ENCODE data around the gene MATN4.

Gene MATN4

DNA sequence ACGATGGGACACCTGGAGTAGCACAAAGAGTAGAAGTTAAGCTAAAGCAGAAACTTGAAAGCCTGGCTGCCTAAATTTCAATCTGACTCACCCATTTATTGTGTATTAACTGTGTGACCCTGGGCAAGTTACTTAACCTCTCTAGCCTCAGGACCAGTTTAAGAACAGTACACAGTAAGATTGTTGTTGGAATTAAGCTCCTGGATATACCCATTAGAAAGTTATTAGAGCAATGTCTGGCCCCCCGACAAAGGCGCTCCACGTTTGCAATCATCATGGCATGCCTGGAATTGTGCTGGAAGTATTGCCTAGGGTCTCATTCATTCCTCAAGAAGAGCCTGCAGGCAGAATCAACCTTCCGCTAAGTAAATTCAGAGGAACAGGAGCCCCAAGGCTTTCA, 38.8 kb upstream of the MATN4 start:
- H3K4me3 ChIP-seq (ENCODE audit: extremely low read depth, insufficient read depth, low read length, poor library complexity, severe bottlenecking): peak overlapping the region; percentile 79
- H3K27ac ChIP-seq (ENCODE audit: low read depth, low read length, severe bottlenecking): peak overlapping the region; percentile 43
- H3K36me3 ChIP-seq (ENCODE audit: control insufficient read depth, insufficient read depth, low read length): no peaks in the 10 kb centered on the region
- WGBS, 2 experiments (ENCODE audit: insufficient coverage in 2 of 2): 52 to 54% methylated on average over 2 of the region's 5 CpGs
- no peaks in the 10 kb centered on the region for H3K9me3 ChIP-seq (ENCODE audit: control insufficient read depth, low read length)
- peaks cover 46% of the 10 kb centered on the region for H3K4me1 ChIP-seq (ENCODE audit: control insufficient read depth, insufficient read depth, low read length, poor library complexity, severe bottlenecking)

DNA sequence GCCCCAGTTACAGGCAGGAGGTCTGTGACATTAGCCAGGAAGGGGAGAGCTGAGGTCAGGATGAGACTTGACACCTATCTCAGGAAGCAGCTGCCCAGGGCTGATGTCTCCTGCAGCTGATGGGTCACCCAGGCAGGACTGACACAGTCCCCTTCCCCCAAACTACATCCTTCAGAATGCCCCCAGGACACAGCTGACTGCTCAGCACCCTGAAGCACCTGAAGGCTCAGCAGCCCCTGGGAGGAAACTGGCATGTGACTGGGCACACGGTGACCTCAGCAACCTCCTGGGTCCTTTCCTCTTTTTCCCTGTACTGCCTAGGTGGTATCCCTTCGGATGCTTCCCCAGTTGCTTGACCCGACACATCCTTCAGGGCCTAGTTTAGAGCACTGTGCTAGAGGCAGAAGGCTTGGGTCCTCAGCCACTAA, 38.2 kb upstream of the MATN4 start:
- peaks cover 51% of the 10 kb centered on the region for H3K4me1 ChIP-seq (ENCODE audit: control insufficient read depth, insufficient read depth, low read length, poor library complexity, severe bottlenecking)
- WGBS, 2 experiments (ENCODE audit: insufficient coverage in 2 of 2): 61 to 81% methylated on average over 3 of the region's 3 CpGs
- no peaks in the 10 kb centered on the region for H3K9me3 ChIP-seq (ENCODE audit: control insufficient read depth, low read length)
- H3K27ac ChIP-seq (ENCODE audit: low read depth, low read length, severe bottlenecking): no peak overlapping the region
- H3K36me3 ChIP-seq (ENCODE audit: control insufficient read depth, insufficient read depth, low read length): peaks cover under 1% of the 10 kb centered on the region
- peak overlapping the region; percentile 79 for H3K4me3 ChIP-seq (ENCODE audit: extremely low read depth, insufficient read depth, low read length, poor library complexity, severe bottlenecking)

GRCh38 chr20:45345104-45345936, 37.2 kb upstream of the MATN4 start:
- Histone ChIP-seq H3K4me1 (ENCODE audit: control insufficient read depth, insufficient read depth, low read length, poor library complexity, severe bottlenecking) (peaks cover 59% of the 10 kb centered on the region), H3K4me3 (ENCODE audit: extremely low read depth, insufficient read depth, low read length, poor library complexity, severe bottlenecking) (peak overlapping the region; percentile 79), H3K9me3 (ENCODE audit: control insufficient read depth, low read length) (no peaks in the 10 kb centered on the region), H3K36me3 (ENCODE audit: control insufficient read depth, insufficient read depth, low read length) (peaks cover 10% of the 10 kb centered on the region), H3K27ac (ENCODE audit: low read depth, low read length, severe bottlenecking) (peak overlapping the region; percentile 97)
- 43 to 83% methylated on average over 2 of the region's 9 CpGs for WGBS, 2 experiments (ENCODE audit: insufficient coverage in 2 of 2)

DNA sequence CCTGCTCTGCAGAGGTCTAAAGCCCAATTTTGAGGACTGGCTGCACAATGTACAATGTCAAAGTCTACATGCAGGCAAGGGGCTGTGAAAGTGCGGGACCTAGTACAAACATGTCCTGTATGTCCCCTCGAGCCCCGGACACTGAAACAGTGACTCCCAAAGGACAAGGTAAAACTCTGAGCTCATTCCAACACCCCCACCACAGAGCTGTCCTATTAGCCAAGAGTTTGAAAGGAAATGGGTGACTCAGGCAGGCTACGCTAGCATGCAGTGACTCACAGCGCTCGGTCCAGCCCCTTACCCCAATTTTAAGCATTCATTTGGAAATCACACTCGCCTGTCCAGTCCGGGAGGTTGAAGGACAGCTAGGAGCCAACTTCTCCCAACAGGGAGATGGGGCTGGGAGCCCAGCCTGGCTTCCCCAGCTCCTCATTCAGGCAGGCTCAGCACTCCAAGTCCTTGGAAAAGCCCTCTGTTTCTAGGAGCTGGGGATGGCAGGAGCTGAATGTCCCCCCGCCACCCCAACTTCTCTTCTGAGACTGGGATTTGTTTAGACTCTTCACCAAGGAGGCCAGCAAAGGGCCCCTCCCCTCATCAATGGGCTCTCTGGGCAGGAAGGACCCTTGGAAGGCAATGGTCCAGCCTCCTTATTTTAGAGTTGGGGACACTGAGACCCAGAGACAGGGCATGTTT, 36.2 kb upstream of the MATN4 start:
- 31 to 40% methylated on average over 5 to 7 of the region's 9 CpGs for WGBS, 2 experiments (ENCODE audit: insufficient coverage in 2 of 2)
- H3K27ac ChIP-seq (ENCODE audit: low read depth, low read length, severe bottlenecking): peak overlapping the region; percentile 97
- H3K9me3 ChIP-seq (ENCODE audit: control insufficient read depth, low read length): no peaks in the 10 kb centered on the region
- peak overlapping the region; percentile 79 for H3K4me3 ChIP-seq (ENCODE audit: extremely low read depth, insufficient read depth, low read length, poor library complexity, severe bottlenecking)
- H3K36me3 ChIP-seq (ENCODE audit: control insufficient read depth, insufficient read depth, low read length): peaks cover 20% of the 10 kb centered on the region
- peaks cover 66% of the 10 kb centered on the region for H3K4me1 ChIP-seq (ENCODE audit: control insufficient read depth, insufficient read depth, low read length, poor library complexity, severe bottlenecking)

- peak overlapping the region; percentile 97 for H3K27ac ChIP-seq (ENCODE audit: low read depth, low read length, severe bottlenecking)
- H3K4me1 ChIP-seq (ENCODE audit: control insufficient read depth, insufficient read depth, low read length, poor library complexity, severe bottlenecking): peaks cover 72% of the 10 kb centered on the region
- H3K36me3 ChIP-seq (ENCODE audit: control insufficient read depth, insufficient read depth, low read length): peaks cover 27% of the 10 kb centered on the region
- peak overlapping the region; percentile 79 for H3K4me3 ChIP-seq (ENCODE audit: extremely low read depth, insufficient read depth, low read length, poor library complexity, severe bottlenecking)
- WGBS, 2 experiments (ENCODE audit: insufficient coverage in 2 of 2): 50 to 53% methylated on average over 5 of the region's 6 CpGs
- no peaks in the 10 kb centered on the region for H3K9me3 ChIP-seq (ENCODE audit: control insufficient read depth, low read length)
Measured at GRCh38 chr20:45343532-45344167, 35.6 kb upstream of the MATN4 start.

DNA sequence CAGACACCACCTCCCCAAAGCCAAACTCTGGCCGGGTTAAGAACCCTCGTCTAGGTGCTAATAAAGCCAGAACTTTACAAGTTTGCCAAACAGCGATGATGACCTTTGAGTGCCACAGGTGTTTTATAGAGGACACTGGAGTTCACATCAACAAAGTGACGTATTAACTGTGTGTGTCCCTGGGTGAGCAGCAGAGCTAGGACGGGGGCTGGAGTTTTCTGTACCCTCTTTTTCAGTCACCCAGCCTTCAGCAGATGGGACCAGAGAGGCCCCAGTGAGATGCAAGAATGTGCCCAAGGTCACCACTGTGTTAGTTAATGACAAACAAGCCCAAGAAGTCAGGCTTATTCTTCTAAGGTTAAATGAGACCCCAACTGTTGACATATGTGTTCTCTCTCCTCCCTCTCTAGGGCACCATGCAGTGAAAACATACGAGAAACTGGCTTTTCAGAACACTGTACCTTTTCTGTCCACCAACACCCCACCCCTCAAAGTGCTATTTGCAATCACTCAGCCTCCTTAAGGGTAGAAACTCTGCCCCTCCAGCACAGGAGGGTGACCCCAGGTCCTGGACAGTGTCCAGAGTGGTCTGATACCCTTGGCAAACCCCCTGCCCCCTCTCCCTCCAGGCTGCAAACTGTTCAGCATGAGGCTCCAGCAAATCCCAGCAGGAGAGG, 34.9 kb upstream of the MATN4 start:
- peaks cover 79% of the 10 kb centered on the region for H3K4me1 ChIP-seq (ENCODE audit: control insufficient read depth, insufficient read depth, low read length, poor library complexity, severe bottlenecking)
- peak overlapping the region; percentile 97 for H3K27ac ChIP-seq (ENCODE audit: low read depth, low read length, severe bottlenecking)
- H3K9me3 ChIP-seq (ENCODE audit: control insufficient read depth, low read length): no peaks in the 10 kb centered on the region
- peaks cover 27% of the 10 kb centered on the region for H3K36me3 ChIP-seq (ENCODE audit: control insufficient read depth, insufficient read depth, low read length)
- H3K4me3 ChIP-seq (ENCODE audit: extremely low read depth, insufficient read depth, low read length, poor library complexity, severe bottlenecking): peak overlapping the region; percentile 23
- 31 to 47% methylated on average over 4 to 6 of the region's 6 CpGs for WGBS, 2 experiments (ENCODE audit: insufficient coverage in 2 of 2)

DNA sequence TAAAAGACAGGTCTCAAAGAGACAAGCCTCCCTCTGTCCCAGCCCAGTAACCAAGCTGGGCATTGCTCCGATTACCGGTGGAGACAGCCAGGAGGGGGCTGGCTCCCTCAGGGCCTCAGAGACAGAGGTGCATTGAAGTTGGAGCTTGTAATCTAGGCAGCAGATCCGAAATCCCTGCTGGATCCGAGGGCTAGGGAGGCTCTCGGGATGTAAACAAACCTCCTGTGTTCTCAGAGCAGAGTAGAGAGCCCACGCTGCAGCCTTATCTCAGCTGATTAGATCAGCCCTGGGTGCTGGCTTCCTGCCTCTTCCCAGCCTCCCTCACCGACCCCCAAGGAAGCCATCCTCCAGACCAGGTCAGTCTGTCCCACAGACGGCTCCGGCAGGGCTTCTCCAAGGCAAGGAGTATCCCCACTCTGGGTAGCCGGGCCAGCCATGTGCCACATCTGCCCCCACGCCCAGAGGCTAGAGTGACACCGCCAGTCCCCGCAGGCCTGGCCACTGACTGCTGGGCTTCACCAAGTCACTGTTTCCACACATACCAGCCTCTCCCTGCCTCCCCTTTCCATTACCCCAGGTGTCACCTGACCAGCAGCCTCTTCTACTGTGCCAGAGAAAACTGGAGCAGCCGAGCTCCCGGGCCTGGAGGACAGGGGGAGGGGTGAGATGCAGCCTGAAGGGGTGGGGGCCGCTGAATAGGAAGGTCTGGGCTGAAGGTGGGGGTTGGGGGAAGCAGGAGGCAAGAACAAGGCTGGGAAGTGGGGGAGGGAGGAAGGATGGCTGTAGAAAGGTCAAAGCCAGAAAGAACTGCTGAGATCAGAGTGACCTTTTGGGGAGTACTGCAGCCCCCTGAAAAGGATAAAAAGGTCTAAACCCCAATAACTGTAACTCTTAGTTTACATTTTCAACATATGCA, 34.1 kb upstream of the MATN4 start:
- Histone ChIP-seq H3K9me3 (ENCODE audit: control insufficient read depth, low read length) (no peaks in the 10 kb centered on the region), H3K4me3 (ENCODE audit: extremely low read depth, insufficient read depth, low read length, poor library complexity, severe bottlenecking) (peak overlapping the region; percentile 23), H3K27ac (ENCODE audit: low read depth, low read length, severe bottlenecking) (peak overlapping the region; percentile 97), H3K36me3 (ENCODE audit: control insufficient read depth, insufficient read depth, low read length) (peaks cover 29% of the 10 kb centered on the region), H3K4me1 (ENCODE audit: control insufficient read depth, insufficient read depth, low read length, poor library complexity, severe bottlenecking) (peaks cover 87% of the 10 kb centered on the region)
- 3% methylated on average over 7 to 14 of the region's 16 CpGs for WGBS, 2 experiments (ENCODE audit: insufficient coverage in 2 of 2)

- Histone ChIP-seq H3K9me3 (ENCODE audit: control insufficient read depth, low read length) (no peaks in the 10 kb centered on the region), H3K4me1 (ENCODE audit: control insufficient read depth, insufficient read depth, low read length, poor library complexity, severe bottlenecking) (peaks cover 91% of the 10 kb centered on the region), H3K4me3 (ENCODE audit: extremely low read depth, insufficient read depth, low read length, poor library complexity, severe bottlenecking) (peak overlapping the region; percentile 23), H3K27ac (ENCODE audit: low read depth, low read length, severe bottlenecking) (peak overlapping the region; percentile 97), H3K36me3 (ENCODE audit: control insufficient read depth, insufficient read depth, low read length) (peaks cover 30% of the 10 kb centered on the region)
- 20% methylated on average over 1 of the region's 3 CpGs; no CpG with 5 or more reads in 1 of the 2 experiments for WGBS, 2 experiments (ENCODE audit: insufficient coverage in 2 of 2)
Measured at GRCh38 chr20:45341579-45341938, 33.5 kb upstream of the MATN4 start.

DNA sequence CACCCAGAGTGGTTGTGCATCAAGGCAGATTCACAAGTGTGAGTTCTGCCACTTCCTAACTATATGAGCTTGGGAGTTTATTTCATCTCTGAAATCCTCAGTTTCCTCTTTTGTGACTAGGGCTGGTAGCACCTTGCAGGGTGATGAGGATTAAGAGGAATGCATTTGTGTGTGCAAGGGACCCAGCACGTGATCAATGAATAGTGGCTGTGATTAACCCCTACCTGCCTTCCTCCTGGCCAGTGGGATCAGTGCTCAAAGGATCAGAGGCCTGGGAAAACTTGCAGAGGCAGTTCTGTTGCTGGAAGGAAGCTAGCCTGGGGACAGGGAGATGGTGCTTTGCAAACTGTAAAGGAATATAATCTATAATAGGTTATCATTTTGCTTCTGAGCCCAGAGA, 32.9 kb upstream of the MATN4 start:
- H3K4me1 ChIP-seq (ENCODE audit: control insufficient read depth, insufficient read depth, low read length, poor library complexity, severe bottlenecking): peaks cover 90% of the 10 kb centered on the region
- peaks cover 33% of the 10 kb centered on the region for H3K36me3 ChIP-seq (ENCODE audit: control insufficient read depth, insufficient read depth, low read length)
- H3K4me3 ChIP-seq (ENCODE audit: extremely low read depth, insufficient read depth, low read length, poor library complexity, severe bottlenecking): no peak overlapping the region
- H3K27ac ChIP-seq (ENCODE audit: low read depth, low read length, severe bottlenecking): peak overlapping the region; percentile 97
- 0 to 20% methylated on average over 1 of the region's 1 CpG for WGBS, 2 experiments (ENCODE audit: insufficient coverage in 2 of 2)
- H3K9me3 ChIP-seq (ENCODE audit: control insufficient read depth, low read length): no peaks in the 10 kb centered on the region

All from mesodermal cell (in vitro differentiated cells).